Activated naive CD4-positive, alpha-beta T cell treated with anti-CD3 and anti-CD28 coated beads, Interleukin-2, amount 50 U/mL, for 72 hours (primary cell): ENCODE data around the gene CNTNAP5. TPM values are rescaled to one million over a fixed set of nuclear protein-coding genes. Genes with fewer than 3 reads are reported as not detected.

Source experiments
- ATAC-seq, 2 donors: fragments of 150-1000 bp; cut with Tn5 transposase; 2 replicates each; pipeline ENCODE4 v1.10.0; 2021; ENCODE audit warnings: mild to moderate bottlenecking in 2 of 2, moderate library complexity in 2 of 2
- DNase-seq, 2 donors: peaks; one replicate each; pipeline ENCODE4 v3.0.0; 2021 to 2022; ENCODE audit warnings: low spot score in 2 of 2
- H3K27ac Mint-ChIP-seq, 2 donors: one replicate each; pipeline ENCODE4 v1.8.0; 2022; ENCODE audit warnings: mild to moderate bottlenecking in 2 of 2, mixed read lengths in 2 of 2
- H3K36me3 Mint-ChIP-seq, 2 donors: one replicate each; pipeline ENCODE4 v1.8.0; 2022; ENCODE audit warnings: mixed read lengths in 2 of 2
- H3K9me3 Mint-ChIP-seq, 2 donors: one replicate each; pipeline ENCODE4 v1.8.0; 2022; ENCODE audit warnings: mixed read lengths in 2 of 2
- total RNA-seq, 2 donors: library from RNA; stranded (reverse); gene quantifications; one replicate each; pipeline ENCODE4 v1.2.3, GENCODE V29; 2022

The CNTNAP5 gene
- total RNA-seq, 2 donors from 2014 or later = not detected

GRCh38 chr2:124046332-124046731 is 21.2 kb downstream of the CNTNAP5 start:
- peaks cover 0 to 6% of the 10 kb centered on the region in 2 donors for H3K36me3 Mint-ChIP-seq
- ATAC-seq (no peak), DNase-seq (no peak)
- H3K27ac Mint-ChIP-seq = no peak overlapping the region
- peaks cover 23 to 26% of the 10 kb centered on the region in 2 donors for H3K9me3 Mint-ChIP-seq

- peaks cover 0 to 6% of the 10 kb centered on the region in 2 donors for H3K36me3 Mint-ChIP-seq
- peaks cover 23 to 25% of the 10 kb centered on the region in 2 donors for H3K9me3 Mint-ChIP-seq
- no peak overlapping the region for H3K27ac Mint-ChIP-seq
- ATAC-seq (no peak), DNase-seq (no peak)
Measured at GRCh38 chr2:124048102-124048501, 23.0 kb downstream of the CNTNAP5 start.

DNA sequence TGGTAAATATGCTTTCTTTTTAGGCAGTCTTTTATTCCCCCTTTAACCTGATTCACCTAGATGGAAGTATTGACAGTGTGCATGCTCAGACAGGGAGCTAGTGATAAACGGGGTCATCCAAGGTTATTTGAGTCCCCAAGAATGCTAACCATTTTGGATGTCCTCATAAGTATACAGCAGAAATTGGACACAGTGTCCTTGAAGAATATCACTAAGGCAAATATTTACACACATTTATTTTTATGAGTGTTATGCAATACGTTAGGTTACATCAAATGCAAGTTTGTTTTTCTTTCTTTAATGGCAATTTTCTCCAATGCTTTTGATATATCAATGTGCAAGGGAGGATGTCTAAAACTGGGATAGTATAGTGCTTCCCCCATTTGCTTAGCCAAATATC is 23.6 kb downstream of the CNTNAP5 start:
- Mint-ChIP-seq H3K9me3 (peaks cover 19 to 20% of the 10 kb centered on the region in 2 donors), H3K27ac (no peak overlapping the region), H3K36me3 (peaks cover 0 to 3% of the 10 kb centered on the region in 2 donors)
- DNase-seq = no peak
- no peak for ATAC-seq

GRCh38 chr2:124049136-124049535 is 24.0 kb downstream of the CNTNAP5 start:
- H3K36me3 Mint-ChIP-seq = no peaks in the 10 kb centered on the region
- peaks cover 16 to 19% of the 10 kb centered on the region in 2 donors for H3K9me3 Mint-ChIP-seq
- DNase-seq (no peak), ATAC-seq (no peak)
- no peak overlapping the region for H3K27ac Mint-ChIP-seq

DNA sequence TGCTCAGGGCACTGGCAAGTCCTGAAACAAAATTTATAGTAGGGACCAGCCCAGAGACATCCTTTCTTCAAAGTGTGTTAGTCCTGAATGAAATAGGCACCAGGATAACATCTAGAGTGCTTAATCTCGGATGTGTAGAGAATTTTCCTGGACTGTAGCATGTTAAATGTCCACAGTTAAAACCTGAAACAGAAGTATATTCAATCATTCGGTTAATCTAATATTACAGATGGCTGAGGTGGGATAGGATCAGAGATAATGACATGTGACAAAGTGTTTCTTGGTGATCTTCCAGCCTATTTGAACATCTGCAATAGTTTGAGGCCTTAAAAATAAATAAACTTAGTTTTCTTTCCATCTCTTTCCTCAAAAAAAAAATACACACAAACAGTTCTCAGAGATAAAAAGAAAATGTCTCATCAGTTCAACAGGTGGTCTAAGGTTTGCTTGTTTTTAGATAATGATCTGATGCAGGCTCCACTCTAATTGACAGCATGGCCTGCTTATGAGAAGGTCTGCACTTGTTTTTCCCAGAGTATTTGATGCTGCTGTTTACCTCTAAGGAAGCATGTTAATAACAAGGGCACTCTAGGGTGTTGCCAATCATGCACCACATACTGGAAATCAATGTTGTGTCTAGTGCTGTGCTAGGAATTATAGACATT is 25.9 kb downstream of the CNTNAP5 start:
- ATAC-seq (no peak), DNase-seq (no peak)
- Mint-ChIP-seq H3K9me3 (peaks cover 23 to 25% of the 10 kb centered on the region in 2 donors), H3K36me3 (no peaks in the 10 kb centered on the region), H3K27ac (no peak overlapping the region)

DNA sequence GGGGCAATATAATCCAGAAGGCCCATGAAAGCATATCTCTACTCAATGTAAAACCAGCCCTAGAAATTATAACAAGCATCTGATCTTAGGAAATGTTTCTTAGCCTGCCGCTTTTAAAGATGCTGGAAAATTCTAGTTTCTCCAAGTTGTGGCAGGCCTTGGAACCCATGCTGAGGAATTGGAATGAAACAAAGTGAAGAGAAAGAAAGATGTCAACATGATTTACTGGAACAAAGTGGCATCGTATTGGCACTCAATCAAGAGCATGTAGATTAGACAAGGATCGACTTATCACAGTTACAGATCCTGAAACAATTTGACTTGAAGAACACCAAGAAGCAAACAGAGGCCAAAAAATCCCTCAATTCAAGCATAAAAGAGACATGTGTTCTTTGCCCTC is 28.7 kb downstream of the CNTNAP5 start:
- Mint-ChIP-seq H3K27ac (no peak overlapping the region), H3K36me3 (no peaks in the 10 kb centered on the region), H3K9me3 (peaks cover 12 to 13% of the 10 kb centered on the region in 2 donors)
- ATAC-seq = no peak
- DNase-seq = no peak

GRCh38 chr2:124063596-124063995 is 38.5 kb downstream of the CNTNAP5 start:
- DNase-seq (no peak), ATAC-seq (no peak)
- Mint-ChIP-seq H3K27ac (no peak overlapping the region), H3K36me3 (no peaks in the 10 kb centered on the region), H3K9me3 (peaks cover 12 to 16% of the 10 kb centered on the region in 2 donors)

DNA sequence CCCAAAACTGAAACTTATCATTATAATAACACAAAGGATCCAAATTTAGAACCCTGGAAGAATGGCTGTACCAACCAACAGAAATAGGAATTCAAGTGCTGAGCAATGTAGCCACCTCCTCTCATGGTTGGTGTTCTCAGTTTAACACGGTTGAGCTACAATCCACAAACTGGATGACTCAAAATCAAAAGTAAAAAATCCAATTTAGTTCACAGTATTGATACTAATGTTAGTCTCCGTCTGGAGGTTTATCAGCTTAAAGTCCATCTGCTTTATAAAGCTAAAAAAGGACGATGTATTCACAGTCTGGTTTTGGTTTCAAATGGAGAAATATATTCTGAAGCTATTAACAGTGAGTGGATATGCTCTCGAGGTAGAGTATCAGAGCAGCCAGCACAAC is 40.5 kb downstream of the CNTNAP5 start:
- DNase-seq = no peak
- no peaks in the 10 kb centered on the region for H3K36me3 Mint-ChIP-seq

DNA sequence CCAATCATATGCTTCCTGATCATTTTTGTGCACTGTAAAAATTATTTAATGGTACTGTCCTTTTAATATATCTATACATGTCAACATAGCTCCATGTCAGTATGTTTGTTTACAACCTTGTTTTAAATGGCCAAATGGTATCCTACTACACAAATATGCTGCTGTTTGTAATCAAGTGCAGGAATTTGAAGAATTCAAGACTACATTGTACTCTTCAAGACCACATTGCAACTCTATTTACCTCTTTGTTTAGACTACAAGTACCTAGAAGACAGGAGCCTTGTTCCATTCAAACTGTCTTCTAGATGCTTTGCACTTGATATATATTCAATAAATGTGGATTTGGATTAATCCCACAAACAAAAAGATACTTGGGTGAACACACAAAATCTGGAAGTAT is 41.7 kb downstream of the CNTNAP5 start:
- no peak for ATAC-seq
- Mint-ChIP-seq H3K9me3 (peaks cover 17 to 26% of the 10 kb centered on the region in 2 donors), H3K27ac (no peak overlapping the region), H3K36me3 (no peaks in the 10 kb centered on the region)
- no peak for DNase-seq

More for the DNA sequence above, 40.5 kb downstream of the CNTNAP5 start:
- no peak for ATAC-seq
- Mint-ChIP-seq H3K9me3 (peaks cover 12 to 24% of the 10 kb centered on the region in 2 donors), H3K27ac (no peak overlapping the region)

DNA sequence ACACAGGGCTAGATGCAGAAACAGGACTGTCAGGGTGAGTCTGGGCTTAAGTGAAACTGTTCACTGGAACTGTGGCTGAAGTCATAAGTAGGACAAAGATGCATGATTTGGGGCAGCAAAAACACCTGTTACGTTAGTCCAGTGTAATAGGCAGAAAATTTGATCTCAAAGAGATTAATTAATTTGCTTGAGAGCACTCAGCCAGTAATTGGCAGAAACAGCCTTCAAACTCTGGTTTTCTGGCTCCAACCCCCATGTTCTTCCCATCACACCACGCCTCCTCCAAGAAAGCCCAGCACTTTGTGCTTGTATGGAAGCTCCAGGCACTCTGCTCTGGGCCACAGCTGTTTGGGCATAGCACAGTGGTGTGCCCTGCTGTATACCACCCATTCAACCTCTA is 54.0 kb downstream of the CNTNAP5 start:
- ATAC-seq (no peak), DNase-seq (no peak)
- Mint-ChIP-seq H3K36me3 (no peaks in the 10 kb centered on the region), H3K9me3 (peaks cover 3 to 9% of the 10 kb centered on the region in 2 donors), H3K27ac (no peak overlapping the region)

DNA sequence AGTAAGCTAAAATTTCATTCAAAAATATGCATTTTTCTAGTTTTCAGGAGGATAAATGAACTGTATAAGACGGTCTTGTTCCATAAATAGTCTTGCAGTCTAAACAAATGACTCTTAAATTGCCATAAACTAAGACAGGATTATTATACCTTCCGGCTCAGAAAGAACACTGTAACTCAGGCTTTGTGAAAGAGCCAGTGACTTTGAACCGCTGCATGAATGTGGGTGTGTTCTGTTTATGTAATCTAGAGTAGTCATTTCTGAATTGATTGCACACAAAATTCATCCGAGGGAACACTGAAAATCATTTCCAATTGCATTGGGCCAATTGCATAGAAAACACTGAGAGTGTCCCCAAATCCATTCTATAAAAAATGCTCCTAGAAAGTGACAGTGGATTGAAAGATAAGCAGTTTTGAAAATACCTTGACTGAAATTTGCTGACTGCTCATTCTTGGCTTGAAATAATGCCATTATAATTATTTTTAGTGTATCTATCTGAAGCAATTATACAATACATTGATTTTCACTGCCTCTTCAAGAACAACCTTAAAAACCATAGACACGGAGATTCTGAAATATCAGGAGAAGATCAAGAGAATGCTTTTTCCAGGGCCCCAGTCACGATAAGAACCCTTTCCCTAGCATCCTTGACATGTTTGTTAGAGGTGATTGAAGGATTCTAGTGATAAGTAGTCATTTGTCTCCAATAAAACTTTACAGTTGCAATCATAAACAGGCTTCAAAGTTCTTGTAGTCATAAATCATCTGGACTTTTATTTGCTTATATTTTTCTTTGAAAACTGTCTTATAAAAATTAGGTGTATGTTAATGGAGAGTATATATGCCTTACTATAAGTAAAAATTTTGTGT is 55.4 kb downstream of the CNTNAP5 start:
- DNase-seq (no peak), ATAC-seq (no peak)
- Mint-ChIP-seq H3K27ac (no peak overlapping the region), H3K36me3 (peaks cover 0 to 2% of the 10 kb centered on the region in 2 donors), H3K9me3 (peaks cover 6 to 13% of the 10 kb centered on the region in 2 donors)

GRCh38 chr2:124081154-124081716 is 56.1 kb downstream of the CNTNAP5 start:
- Mint-ChIP-seq H3K9me3 (peaks cover 10 to 18% of the 10 kb centered on the region in 2 donors), H3K27ac (no peak overlapping the region), H3K36me3 (peaks cover 0 to 5% of the 10 kb centered on the region in 2 donors)
- ATAC-seq (no peak), DNase-seq (no peak)

GRCh38 chr2:124088616-124089015 is 63.5 kb downstream of the CNTNAP5 start:
- Mint-ChIP-seq H3K9me3 (peaks cover 14 to 24% of the 10 kb centered on the region in 2 donors), H3K27ac (no peak overlapping the region), H3K36me3 (peaks cover 0 to 5% of the 10 kb centered on the region in 2 donors)
- no peak for ATAC-seq
- no peak for DNase-seq

DNA sequence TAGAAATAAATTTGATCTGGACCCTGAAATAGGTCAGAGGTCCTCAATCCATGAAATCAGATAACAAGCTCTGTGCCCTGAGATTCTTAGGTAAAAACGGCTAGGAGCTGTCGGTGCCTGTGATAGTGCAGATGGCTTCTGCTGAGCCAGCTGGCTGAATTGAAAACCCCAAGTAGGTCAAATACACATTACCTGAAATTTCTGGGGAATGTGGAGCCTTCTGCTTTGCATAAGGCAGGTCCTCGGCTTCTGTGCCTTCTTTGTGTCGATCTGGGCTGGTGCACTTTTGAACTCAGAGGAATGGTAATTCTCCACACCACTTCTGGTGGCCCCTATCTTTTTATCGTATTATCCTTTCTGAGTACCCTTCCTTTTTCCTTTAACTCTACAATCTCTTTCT is 66.6 kb downstream of the CNTNAP5 start:
- Mint-ChIP-seq H3K9me3 (peaks cover 13 to 16% of the 10 kb centered on the region in 2 donors), H3K36me3 (peaks cover 0 to 4% of the 10 kb centered on the region in 2 donors), H3K27ac (no peak overlapping the region)
- ATAC-seq (no peak), DNase-seq (no peak)

GRCh38 chr2:124092651-124093050 is 67.6 kb downstream of the CNTNAP5 start:
- ATAC-seq (no peak), DNase-seq (no peak)
- Mint-ChIP-seq H3K9me3 (peaks cover 13% of the 10 kb centered on the region in 2 donors), H3K27ac (no peak overlapping the region), H3K36me3 (peaks cover 0 to 4% of the 10 kb centered on the region in 2 donors)

DNA sequence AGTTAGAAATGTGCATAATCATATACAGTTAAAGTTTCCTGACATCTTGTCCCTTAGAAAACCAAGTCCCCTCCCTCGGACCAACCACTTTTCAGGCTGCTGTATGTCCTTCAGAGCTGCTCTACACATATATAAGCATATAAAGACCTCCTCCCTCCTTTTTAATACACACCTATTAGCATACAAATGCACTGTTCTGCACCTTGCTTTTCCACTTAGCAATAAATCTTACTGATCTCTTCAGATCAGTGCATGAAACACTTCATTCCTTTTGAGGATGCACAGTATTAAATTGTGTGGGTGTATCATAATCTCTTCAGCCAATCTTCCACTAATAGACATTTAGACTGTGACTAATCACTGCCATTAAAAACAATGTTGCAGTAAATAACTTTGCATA is 79.8 kb downstream of the CNTNAP5 start:
- DNase-seq (no peak), ATAC-seq (no peak)
- no peak overlapping the region for H3K27ac Mint-ChIP-seq
- peaks cover 0 to 4% of the 10 kb centered on the region in 2 donors for H3K9me3 Mint-ChIP-seq
- no peaks in the 10 kb centered on the region for H3K36me3 Mint-ChIP-seq

DNA sequence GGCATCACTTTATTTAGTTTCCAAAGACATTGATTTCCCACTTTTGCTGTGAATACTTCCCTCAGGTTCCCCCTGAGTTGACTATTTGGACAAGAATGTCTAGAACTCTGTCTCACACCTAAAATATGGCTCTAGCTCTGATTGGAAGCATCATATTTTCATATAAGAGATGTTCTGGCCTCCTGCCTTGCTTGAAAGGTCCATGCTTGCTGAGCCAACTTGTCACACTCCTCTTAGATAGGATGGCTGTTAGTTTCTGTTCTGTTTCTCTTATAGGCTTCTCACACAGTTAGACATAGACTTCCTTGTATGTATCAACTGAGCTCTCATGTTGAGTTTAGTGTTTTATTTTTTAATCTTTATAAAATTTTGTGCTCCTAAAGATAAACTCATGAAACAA is 87.1 kb downstream of the CNTNAP5 start:
- H3K36me3 Mint-ChIP-seq = no peaks in the 10 kb centered on the region
- DNase-seq (no peak), ATAC-seq (no peak)
- H3K9me3 Mint-ChIP-seq = peaks cover 0 to 4% of the 10 kb centered on the region in 2 donors
- H3K27ac Mint-ChIP-seq = no peak overlapping the region
